Measurements from ENCODE around the gene KCNIP1. TPM values are rescaled to one million over a fixed set of nuclear protein-coding genes. Genes with fewer than 3 reads are reported as not detected.

KCNIP1 gene
- total RNA-seq, 4 donors from 2014 or later = 1.2 to 2.7 TPM; not detected in 2

- Histone ChIP-seq H3K9me3 (no peaks in the 10 kb centered on the region), H3K36me3 (no peaks in the 10 kb centered on the region), H3K27ac (no peak overlapping the region), H3K27me3 (no peaks in the 10 kb centered on the region), H3K4me3 (no peak overlapping the region), H3K4me1 (peaks cover 0 to 6% (median 0%) of the 10 kb centered on the region in 4 donors)
- no peak for DNase-seq
- in situ Hi-C loops (cut with MboI; ENCODE audit: low pct_ligation_motif_present in 1 of 4, low pct_unique_long_range_greater_than_20kb in 1 of 4, low sequenced_read_pairs in 3 of 4) = loop anchor here in 2 of 4 donors (25.0 kb wide), 2 partner anchors 162 to 362 kb away; partner anchors contain the start of gene C5orf58 (in 1 of the 2)
- 25 to 74% methylated on average over 2 of the region's 2 CpGs for WGBS, 2 donors (ENCODE audit: low coverage in 1 of 2)
- no peak for TF ChIP-seq POLR2AphosphoS5 (IDR thresholded peaks at IDR 0.05)
- TF ChIP-seq EP300 (IDR thresholded peaks at IDR 0.05; ENCODE audit: low read depth) = no peak
- TF ChIP-seq POLR2A (IDR thresholded peaks at IDR 0.05) = no peak
- TF ChIP-seq CTCF (IDR thresholded peaks at IDR 0.05) = no peak
- intact Hi-C loops (cut with DNase I; ENCODE audit: low total_unique reads) = loop anchor here (10.0 kb wide), 1 partner anchor 1015 kb away; no protein-coding TSS in a partner anchor
Measured at GRCh38 chr5:170599756-170600155, 95.9 kb downstream of the KCNIP1 start.

- DNase-seq = no peak
- 75 to 80% methylated on average over 1 to 10 of the region's 11 CpGs for WGBS, 2 donors (ENCODE audit: low coverage in 1 of 2)
- Histone ChIP-seq H3K27ac (no peak overlapping the region), H3K9me3 (no peaks in the 10 kb centered on the region), H3K4me3 (no peak overlapping the region), H3K4me1 (peaks cover 0 to 6% (median 0%) of the 10 kb centered on the region in 4 donors), H3K36me3 (no peaks in the 10 kb centered on the region), H3K27me3 (no peaks in the 10 kb centered on the region)
- TF ChIP-seq POLR2A (IDR thresholded peaks at IDR 0.05) (no peak), CTCF (IDR thresholded peaks at IDR 0.05) (no peak), EP300 (IDR thresholded peaks at IDR 0.05; ENCODE audit: low read depth) (no peak), POLR2AphosphoS5 (IDR thresholded peaks at IDR 0.05) (no peak)
- intact Hi-C loops (cut with DNase I; ENCODE audit: low total_unique reads) (loop anchor here (10.0 kb wide), 1 partner anchor 1013 kb away; no protein-coding TSS in a partner anchor), in situ Hi-C loops (cut with MboI; ENCODE audit: low pct_ligation_motif_present in 1 of 4, low pct_unique_long_range_greater_than_20kb in 1 of 4, low sequenced_read_pairs in 3 of 4) (loop anchor here in 2 of 4 donors (25.0 kb wide), 2 partner anchors 164 to 364 kb away; partner anchors contain the start of gene C5orf58 (in 1 of the 2))
Measured at GRCh38 chr5:170601619-170602018, 97.8 kb downstream of the KCNIP1 start.

- no peaks in the 10 kb centered on the region for H3K27me3 ChIP-seq
- no peak for DNase-seq
- in situ Hi-C loops (cut with MboI; ENCODE audit: low pct_ligation_motif_present in 1 of 4, low pct_unique_long_range_greater_than_20kb in 1 of 4, low sequenced_read_pairs in 3 of 4) = loop anchor here in 2 of 4 donors (25.0 kb wide), 2 partner anchors 166 to 366 kb away; partner anchors contain the start of gene C5orf58 (in 1 of the 2)
- no peaks in the 10 kb centered on the region for H3K36me3 ChIP-seq
- no peak for TF ChIP-seq EP300 (IDR thresholded peaks at IDR 0.05; ENCODE audit: low read depth)
- no peak for TF ChIP-seq POLR2AphosphoS5 (IDR thresholded peaks at IDR 0.05)
- TF ChIP-seq POLR2A (IDR thresholded peaks at IDR 0.05) = no peak
- TF ChIP-seq CTCF (IDR thresholded peaks at IDR 0.05) = no peak
- intact Hi-C loops (cut with DNase I; ENCODE audit: low total_unique reads) = loop anchor here (10.0 kb wide), 1 partner anchor 1012 kb away; no protein-coding TSS in a partner anchor
- H3K9me3 ChIP-seq = no peaks in the 10 kb centered on the region
- peaks cover 0 to 4% (median 0%) of the 10 kb centered on the region in 4 donors for H3K4me1 ChIP-seq
- 73% methylated on average over 10 of the region's 10 CpGs; no CpG with 5 or more reads in 1 of the 2 donors for WGBS, 2 donors (ENCODE audit: low coverage in 1 of 2)
- no peak overlapping the region for H3K27ac ChIP-seq
- H3K4me3 ChIP-seq = no peak overlapping the region
Measured at GRCh38 chr5:170603109-170603508, 99.3 kb downstream of the KCNIP1 start.

GRCh38 chr5:170603578-170604565 lies 100.1 kb downstream of the KCNIP1 start:
- intact Hi-C loops (cut with DNase I; ENCODE audit: low total_unique reads) (loop anchor here (10.0 kb wide), 1 partner anchor 1011 kb away; no protein-coding TSS in a partner anchor), in situ Hi-C loops (cut with MboI; ENCODE audit: low pct_ligation_motif_present in 1 of 4, low pct_unique_long_range_greater_than_20kb in 1 of 4, low sequenced_read_pairs in 3 of 4) (loop anchor here in 2 of 4 donors (25.0 kb wide), 2 partner anchors 167 to 367 kb away; partner anchors contain the start of gene C5orf58 (in 1 of the 2))
- Histone ChIP-seq H3K27me3 (no peaks in the 10 kb centered on the region), H3K4me3 (no peak overlapping the region), H3K4me1 (no peaks in the 10 kb centered on the region), H3K9me3 (no peaks in the 10 kb centered on the region), H3K36me3 (no peaks in the 10 kb centered on the region), H3K27ac (no peak overlapping the region)
- TF ChIP-seq POLR2A (IDR thresholded peaks at IDR 0.05) = no peak
- TF ChIP-seq CTCF (IDR thresholded peaks at IDR 0.05) = peak; percentile 38 to 66 (median 55)
- no peak for TF ChIP-seq POLR2AphosphoS5 (IDR thresholded peaks at IDR 0.05)
- no peak for TF ChIP-seq EP300 (IDR thresholded peaks at IDR 0.05; ENCODE audit: low read depth)
- peak; percentile 30 for DNase-seq
- 13 to 47% methylated on average over 7 to 12 of the region's 12 CpGs for WGBS, 2 donors (ENCODE audit: low coverage in 1 of 2)

All from transverse colon (tissue), 4 donors.